ENCODE measurements around the gene KCNK13. TPM values are rescaled to one million over a fixed set of nuclear protein-coding genes. Genes with fewer than 3 reads are reported as not detected.

KCNK13 gene
- total and polyA plus RNA-seq, 2 of the 13 experiments (the other 11 are each of a cell fraction or from before 2014, with no cell fraction given): 0.08 to 0.29 TPM

DNA sequence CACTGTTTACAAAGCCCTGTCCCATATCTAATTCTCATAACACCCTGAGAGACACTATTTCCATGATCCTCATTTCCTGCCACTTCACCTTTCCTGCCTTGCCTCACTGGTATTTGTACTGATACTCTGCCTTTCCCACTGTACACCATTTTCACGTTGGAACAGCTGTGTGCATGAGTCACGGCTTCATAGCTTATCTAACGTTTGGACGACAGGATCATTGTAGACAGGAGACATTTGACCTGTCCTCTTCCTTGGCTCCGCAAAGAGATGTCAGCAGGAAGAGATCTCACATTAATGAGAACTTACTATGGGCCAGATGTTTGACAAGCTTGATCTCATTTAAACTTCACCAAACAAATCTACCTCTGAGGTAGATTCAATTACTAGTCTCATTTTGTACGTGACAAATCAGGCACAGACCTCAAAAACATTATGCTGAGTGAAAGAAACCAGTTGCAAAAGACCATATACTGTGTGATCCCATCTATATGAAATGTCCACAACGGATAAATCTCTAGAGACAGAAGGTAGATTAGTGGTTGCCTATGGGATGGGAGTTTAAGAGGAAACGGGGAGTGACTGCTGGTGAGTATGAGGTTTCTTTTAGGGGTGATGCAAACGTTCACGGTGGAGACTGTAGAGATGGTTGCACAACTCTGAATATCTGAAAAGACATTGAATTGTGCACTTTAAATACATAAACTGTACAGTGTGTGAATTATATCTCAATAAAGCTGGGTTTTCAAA, 71.2 kb downstream of the KCNK13 start:
- Histone ChIP-seq H3K4me2 (ENCODE audit: low read depth, low read length) (no peak overlapping the region), H3K79me2 (ENCODE audit: insufficient read depth, low read length) (no peaks in the 10 kb centered on the region), H3K4me3 (replicated peaks in 1 of 3; ENCODE audit: insufficient read depth in 1 of 3, low read depth in 2 of 3, low read length in 3 of 3) (no peak overlapping the region), H3K36me3 (replicated peaks in 1 of 2; ENCODE audit: control insufficient read depth in 1 of 2, insufficient read depth in 2 of 2, low read length in 2 of 2) (no peaks in the 10 kb centered on the region), H3K9ac (ENCODE audit: insufficient read depth, low read depth, low read length) (no peak overlapping the region), H3K9me3 (ENCODE audit: low read length) (no peaks in the 10 kb centered on the region), H3K27me3 (ENCODE audit: control insufficient read depth in 1 of 2, insufficient read depth in 2 of 2, low read length in 2 of 2) (peaks cover 0 to 35% of the 10 kb centered on the region in 2 experiments; a peak in 4 of 5 replicates), H4K20me1 (ENCODE audit: insufficient read depth, low read length) (no peaks in the 10 kb centered on the region), H3K27ac (ENCODE audit: extremely low read length, insufficient read depth, low read length) (no peak overlapping the region), H2AFZ (ENCODE audit: low read length) (no peak overlapping the region), H3K4me1 (ENCODE audit: insufficient read depth, low read length) (no peaks in the 10 kb centered on the region)
- in situ Hi-C loops (cut with HindIII; ENCODE audit: extremely low pct_ligation_motif_present, low pct_unique_long_range_greater_than_20kb): no loop called here
- FAIRE-seq (no peak), ATAC-seq (no peak), DNase-seq (ENCODE audit: low spot score) (no peak)
- WGBS (ENCODE audit: low lambda C conversion rate): 9% methylated on average over 10 of the region's 10 CpGs
- ChIA-PET POLR2A (no interaction called here), CTCF (ENCODE audit: low intra/inter-chr PET ratio, low total read pairs) (no interaction called here)
- intact Hi-C loops (cut with micrococcal nuclease; ENCODE audit: unreplicated experiment): no loop called here
- BruUV-seq (replicated peaks): no TSS peak
- TF ChIP-seq, protein P1, sequence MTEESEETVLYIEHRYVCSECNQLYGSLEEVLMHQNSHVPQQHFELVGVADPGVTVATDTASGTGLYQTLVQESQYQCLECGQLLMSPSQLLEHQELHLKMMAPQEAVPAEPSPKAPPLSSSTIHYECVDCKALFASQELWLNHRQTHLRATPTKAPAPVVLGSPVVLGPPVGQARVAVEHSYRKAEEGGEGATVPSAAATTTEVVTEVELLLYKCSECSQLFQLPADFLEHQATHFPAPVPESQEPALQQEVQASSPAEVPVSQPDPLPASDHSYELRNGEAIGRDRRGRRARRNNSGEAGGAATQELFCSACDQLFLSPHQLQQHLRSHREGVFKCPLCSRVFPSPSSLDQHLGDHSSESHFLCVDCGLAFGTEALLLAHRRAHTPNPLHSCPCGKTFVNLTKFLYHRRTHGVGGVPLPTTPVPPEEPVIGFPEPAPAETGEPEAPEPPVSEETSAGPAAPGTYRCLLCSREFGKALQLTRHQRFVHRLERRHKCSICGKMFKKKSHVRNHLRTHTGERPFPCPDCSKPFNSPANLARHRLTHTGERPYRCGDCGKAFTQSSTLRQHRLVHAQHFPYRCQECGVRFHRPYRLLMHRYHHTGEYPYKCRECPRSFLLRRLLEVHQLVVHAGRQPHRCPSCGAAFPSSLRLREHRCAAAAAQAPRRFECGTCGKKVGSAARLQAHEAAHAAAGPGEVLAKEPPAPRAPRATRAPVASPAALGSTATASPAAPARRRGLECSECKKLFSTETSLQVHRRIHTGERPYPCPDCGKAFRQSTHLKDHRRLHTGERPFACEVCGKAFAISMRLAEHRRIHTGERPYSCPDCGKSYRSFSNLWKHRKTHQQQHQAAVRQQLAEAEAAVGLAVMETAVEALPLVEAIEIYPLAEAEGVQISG (CRISPR knock-in tag; IDR thresholded peaks at IDR 0.05): no peak
- TF ChIP-seq REL (CRISPR knock-in tag; conservative IDR thresholded peaks at IDR 0.05) (no peak), HNF4A (CRISPR knock-in tag; IDR thresholded peaks at IDR 0.05) (no peak), ZNF329 (CRISPR knock-in tag; IDR thresholded peaks at IDR 0.05; ENCODE audit: low read depth) (no peak), ZNF501 (CRISPR knock-in tag; IDR thresholded peaks at IDR 0.05) (no peak)
- TF ChIP-seq, protein P2, sequence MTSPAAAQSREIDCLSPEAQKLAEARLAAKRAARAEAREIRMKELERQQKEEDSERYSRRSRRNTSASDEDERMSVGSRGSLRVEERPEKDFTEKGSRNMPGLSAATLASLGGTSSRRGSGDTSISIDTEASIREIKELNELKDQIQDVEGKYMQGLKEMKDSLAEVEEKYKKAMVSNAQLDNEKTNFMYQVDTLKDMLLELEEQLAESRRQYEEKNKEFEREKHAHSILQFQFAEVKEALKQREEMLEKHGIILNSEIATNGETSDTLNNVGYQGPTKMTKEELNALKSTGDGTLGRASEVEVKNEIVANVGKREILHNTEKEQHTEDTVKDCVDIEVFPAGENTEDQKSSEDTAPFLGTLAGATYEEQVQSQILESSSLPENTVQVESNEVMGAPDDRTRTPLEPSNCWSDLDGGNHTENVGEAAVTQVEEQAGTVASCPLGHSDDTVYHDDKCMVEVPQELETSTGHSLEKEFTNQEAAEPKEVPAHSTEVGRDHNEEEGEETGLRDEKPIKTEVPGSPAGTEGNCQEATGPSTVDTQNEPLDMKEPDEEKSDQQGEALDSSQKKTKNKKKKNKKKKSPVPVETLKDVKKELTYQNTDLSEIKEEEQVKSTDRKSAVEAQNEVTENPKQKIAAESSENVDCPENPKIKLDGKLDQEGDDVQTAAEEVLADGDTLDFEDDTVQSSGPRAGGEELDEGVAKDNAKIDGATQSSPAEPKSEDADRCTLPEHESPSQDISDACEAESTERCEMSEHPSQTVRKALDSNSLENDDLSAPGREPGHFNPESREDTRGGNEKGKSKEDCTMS (CRISPR knock-in tag; conservative IDR thresholded peaks at IDR 0.05): no peak
- TF ChIP-seq, protein P3, sequence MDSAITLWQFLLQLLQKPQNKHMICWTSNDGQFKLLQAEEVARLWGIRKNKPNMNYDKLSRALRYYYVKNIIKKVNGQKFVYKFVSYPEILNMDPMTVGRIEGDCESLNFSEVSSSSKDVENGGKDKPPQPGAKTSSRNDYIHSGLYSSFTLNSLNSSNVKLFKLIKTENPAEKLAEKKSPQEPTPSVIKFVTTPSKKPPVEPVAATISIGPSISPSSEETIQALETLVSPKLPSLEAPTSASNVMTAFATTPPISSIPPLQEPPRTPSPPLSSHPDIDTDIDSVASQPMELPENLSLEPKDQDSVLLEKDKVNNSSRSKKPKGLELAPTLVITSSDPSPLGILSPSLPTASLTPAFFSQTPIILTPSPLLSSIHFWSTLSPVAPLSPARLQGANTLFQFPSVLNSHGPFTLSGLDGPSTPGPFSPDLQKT (CRISPR knock-in tag; IDR thresholded peaks at IDR 0.05; ENCODE audit: borderline replicate concordance): no peak

Data from HepG2 (cell line).